RWPE2 (cell line): ENCODE data around the gene NUCB2.

Experiments used
- ATAC-seq: fragments of 200-7000 bp; cut with Tn5 transposase; 3 replicates; pipeline ENCODE4 v1.9.1; 2021; ENCODE audit warnings: low read depth
- DNase-seq: peaks from one replicate; pipeline ENCODE4 v3.0.0-alpha.2; 2020; ENCODE audit warnings: low spot score
- H3K27ac ChIP-seq: fragments of 450-650 bp; 2 replicates; pipeline ENCODE4 v1.5.1; 2017; ENCODE audit warnings: mild to moderate bottlenecking; ENCODE audit not compliant: poor library complexity, severe bottlenecking
- H3K27me3 ChIP-seq: fragments of 250-450 bp; sonication (Bioruptor Pico); 2 replicates; pipeline ENCODE4 v1.5.1; 2021; ENCODE audit warnings: mild to moderate bottlenecking, moderate library complexity; ENCODE audit not compliant: insufficient read depth, poor library complexity, severe bottlenecking
- H3K36me3 ChIP-seq: fragments of 250-450 bp; sonication (Bioruptor Pico); 2 replicates; pipeline ENCODE4 v1.5.1; 2020; ENCODE audit warnings: low read depth, mild to moderate bottlenecking, moderate library complexity
- H3K4me1 ChIP-seq: fragments of 250-450 bp; sonication (Bioruptor Pico); 2 replicates; pipeline ENCODE4 v1.5.1; 2021; ENCODE audit warnings: mild to moderate bottlenecking, moderate library complexity; ENCODE audit not compliant: insufficient read depth, poor library complexity, severe bottlenecking
- H3K4me3 ChIP-seq: fragments of 250-450 bp; sonication (Bioruptor Pico); 2 replicates; pipeline ENCODE4 v1.5.1; 2021; ENCODE audit warnings: mild to moderate bottlenecking, moderate library complexity; ENCODE audit not compliant: severe bottlenecking
- H3K9me3 ChIP-seq: fragments of 250-450 bp; sonication (Bioruptor Pico); 2 replicates; pipeline ENCODE4 v1.5.1; 2021; ENCODE audit warnings: mild to moderate bottlenecking, moderate library complexity; ENCODE audit not compliant: severe bottlenecking
- CTCF ChIP-seq: fragments of 450-650 bp; IDR thresholded peaks from one replicate; pipeline ENCODE4 v1.5.1; 2017; ENCODE audit warnings: mild to moderate bottlenecking, moderate library complexity; ENCODE audit not compliant: poor library complexity, severe bottlenecking

The NUCB2 gene

GRCh38 chr11:17250561-17251350 lies 25.8 kb upstream of the NUCB2 start:
- Histone ChIP-seq H3K4me1 (no peaks in the 10 kb centered on the region), H3K4me3 (no peak overlapping the region), H3K9me3 (no peaks in the 10 kb centered on the region), H3K36me3 (no peaks in the 10 kb centered on the region), H3K27me3 (no peaks in the 10 kb centered on the region), H3K27ac (no peak overlapping the region)
- DNase-seq (no peak), ATAC-seq (peak; percentile 33; the same call in 2 of the 3 replicates)
- TF ChIP-seq CTCF: no peak

GRCh38 chr11:17252704-17253103 lies 23.8 kb upstream of the NUCB2 start:
- H3K36me3 ChIP-seq: no peaks in the 10 kb centered on the region
- H3K27ac ChIP-seq: no peak overlapping the region
- H3K27me3 ChIP-seq: no peaks in the 10 kb centered on the region
- H3K4me1 ChIP-seq: peaks cover 14% of the 10 kb centered on the region
- no peak for TF ChIP-seq CTCF
- no peak for DNase-seq
- no peaks in the 10 kb centered on the region for H3K9me3 ChIP-seq
- no peak overlapping the region for H3K4me3 ChIP-seq
- ATAC-seq: no peak

GRCh38 chr11:17256512-17256911 lies 20.0 kb upstream of the NUCB2 start:
- ATAC-seq (peak; percentile 98), DNase-seq (no peak)
- no peak for TF ChIP-seq CTCF
- peak overlapping the region; percentile 91 for H3K27ac ChIP-seq
- no peak overlapping the region for H3K4me3 ChIP-seq
- no peaks in the 10 kb centered on the region for H3K9me3 ChIP-seq
- H3K27me3 ChIP-seq: no peaks in the 10 kb centered on the region
- peaks cover 14% of the 10 kb centered on the region for H3K4me1 ChIP-seq
- H3K36me3 ChIP-seq: no peaks in the 10 kb centered on the region

GRCh38 chr11:17257196-17257595 lies 19.3 kb upstream of the NUCB2 start:
- peaks cover 14% of the 10 kb centered on the region for H3K4me1 ChIP-seq
- ATAC-seq: no peak
- no peaks in the 10 kb centered on the region for H3K27me3 ChIP-seq
- H3K9me3 ChIP-seq: no peaks in the 10 kb centered on the region
- no peak for DNase-seq
- H3K27ac ChIP-seq: peak overlapping the region; percentile 91
- H3K4me3 ChIP-seq: no peak overlapping the region
- H3K36me3 ChIP-seq: no peaks in the 10 kb centered on the region
- no peak for TF ChIP-seq CTCF

GRCh38 chr11:17258670-17259069 lies 17.9 kb upstream of the NUCB2 start:
- Histone ChIP-seq H3K4me3 (no peak overlapping the region), H3K4me1 (peaks cover 17% of the 10 kb centered on the region), H3K9me3 (no peaks in the 10 kb centered on the region), H3K36me3 (no peaks in the 10 kb centered on the region), H3K27ac (peak overlapping the region; percentile 91), H3K27me3 (no peaks in the 10 kb centered on the region)
- DNase-seq: no peak
- no peak for TF ChIP-seq CTCF
- ATAC-seq: no peak
